IMR-90 (cell line): ENCODE results near the gene MUC21. TPM values are rescaled to one million over a fixed set of nuclear protein-coding genes. Genes with fewer than 3 reads are reported as not detected.
"Not testable (repeated sequence)": the region's sequence is repeated elsewhere in the genome, so short reads cannot be mapped to it uniquely, and the experiment has no call there.

Experiments
- ATAC-seq: fragments of 200-7000 bp; cut with Tn5 transposase; 2 replicates; pipeline ENCODE4 v1.9.1; 2020; ENCODE audit warnings: low read depth, mild to moderate bottlenecking, moderate library complexity
- BruUV-seq: library from RNA; stranded (reverse); fragments of 400-500 nt; replicated peaks from 2 replicates; lab custom pipeline; 2021; lab: Mats Ljungman, UMichigan
- CTCF ChIA-PET: fragments of 300-600 bp; formaldehyde crosslinking; extraction: SDS; loops from one replicate; lab custom pipeline; 2021; ENCODE audit warnings: antibody characterized with exemption; lab: Yijun Ruan, JAX
- POLR2A ChIA-PET: fragments of 300-600 bp; sonication (Branson Sonifier 250); formaldehyde crosslinking; loops from one replicate; lab custom pipeline; 2022; ENCODE audit warnings: antibody characterized with exemption; ENCODE audit not compliant: unreplicated experiment; lab: Charles Lee
- DNase-seq: peaks from one replicate; pipeline ENCODE4 v3.0.0; 2013
- H2AFZ ChIP-seq: replicated peaks from 2 replicates; pipeline ENCODE3; 2013; ENCODE audit warnings: low read length, mild to moderate bottlenecking; ENCODE audit not compliant: poor library complexity
- H2AK5ac ChIP-seq: 2 replicates; pipeline ENCODE4 v1.6.1; 2013; ENCODE audit warnings: low read depth, low read length, inconsistent platforms
- H2AK9ac ChIP-seq: replicated peaks from 2 replicates; pipeline ENCODE3; 2013; ENCODE audit warnings: mild to moderate bottlenecking, low read depth, low read length, moderate library complexity; ENCODE audit not compliant: poor library complexity
- H2BK120ac ChIP-seq: 2 replicates; pipeline ENCODE4 v1.6.1; 2013; ENCODE audit warnings: low read depth, low read length, inconsistent platforms
- H2BK15ac ChIP-seq: 3 replicates; pipeline ENCODE4 v1.6.1; 2013; ENCODE audit warnings: low read depth, low read length, inconsistent platforms
- H2BK20ac ChIP-seq: 2 replicates; pipeline ENCODE4 v1.6.1; 2013; ENCODE audit warnings: low read depth, mild to moderate bottlenecking, inconsistent platforms, low read length, moderate library complexity
- H2BK5ac ChIP-seq: 2 replicates; pipeline ENCODE4 v1.6.1; 2013; ENCODE audit warnings: mild to moderate bottlenecking, low read depth, low read length, inconsistent platforms; ENCODE audit not compliant: poor library complexity, severe bottlenecking
- H3K14ac ChIP-seq: replicated peaks from 2 replicates; pipeline ENCODE4 v1.6.1; 2013; ENCODE audit warnings: low read depth, low read length, inconsistent platforms
- H3K18ac ChIP-seq: 2 replicates; pipeline ENCODE4 v1.6.1; 2013; ENCODE audit warnings: low read depth, low read length, control low read depth
- H3K23ac ChIP-seq: 2 replicates; pipeline ENCODE4 v1.6.1; 2013; ENCODE audit warnings: low read depth, low read length, inconsistent platforms
- H3K27ac ChIP-seq: 2 replicates; pipeline ENCODE4 v1.5.1; 2013; ENCODE audit warnings: mild to moderate bottlenecking, control low read depth, low read length; ENCODE audit not compliant: insufficient read depth
- H3K27me3 ChIP-seq: 2 replicates; pipeline ENCODE4 v1.6.1; 2013; ENCODE audit warnings: low read length; ENCODE audit not compliant: control insufficient read depth, insufficient read depth
- H3K36me3 ChIP-seq: 2 replicates; pipeline ENCODE4 v1.6.1; 2013; ENCODE audit warnings: low read length, mixed read lengths; ENCODE audit not compliant: control insufficient read depth, insufficient read depth
- H3K4ac ChIP-seq: 2 replicates; pipeline ENCODE4 v1.6.1; 2013; ENCODE audit warnings: low read depth, low read length, inconsistent platforms
- H3K4me1 ChIP-seq: 2 replicates; pipeline ENCODE4 v1.6.1; 2013; ENCODE audit warnings: low read length, mixed read lengths; ENCODE audit not compliant: control insufficient read depth, insufficient read depth
- H3K4me2 ChIP-seq: 2 replicates; pipeline ENCODE4 v1.6.1; 2013; ENCODE audit warnings: low read depth, mild to moderate bottlenecking, control low read depth, low read length, moderate library complexity
- H3K4me3 ChIP-seq: 2 replicates; pipeline ENCODE4 v1.5.1; 2013; ENCODE audit warnings: low read depth, mild to moderate bottlenecking, control low read depth, low read length, moderate library complexity; ENCODE audit not compliant: insufficient read depth
- H3K56ac ChIP-seq: 2 replicates; pipeline ENCODE4 v1.6.1; 2013; ENCODE audit warnings: low read length, inconsistent platforms; ENCODE audit not compliant: insufficient read depth; ENCODE audit errors: extremely low read depth
- H3K79me1 ChIP-seq, 2 experiments: 2 replicates each; pipeline ENCODE4 v1.6.1; 2013; ENCODE audit warnings: low read length in 2 of 2, inconsistent platforms in 1 of 2, low read depth in 1 of 2
- H3K9ac ChIP-seq: 2 replicates; pipeline ENCODE4 v1.6.1; 2013; ENCODE audit warnings: low read depth, low read length, control low read depth
- H3K9me1 ChIP-seq: 2 replicates; pipeline ENCODE4 v1.6.1; 2013; ENCODE audit warnings: low read length, inconsistent platforms; ENCODE audit not compliant: insufficient read depth
- H3K9me3 ChIP-seq: 2 replicates; pipeline ENCODE4 v1.6.1; 2013; ENCODE audit warnings: low read length; ENCODE audit not compliant: control insufficient read depth, insufficient read depth
- H4K20me1 ChIP-seq: 2 replicates; pipeline ENCODE4 v1.6.1; 2013; ENCODE audit warnings: low read length, inconsistent platforms; ENCODE audit not compliant: insufficient read depth
- H4K5ac ChIP-seq: 2 replicates; pipeline ENCODE4 v1.6.1; 2013; ENCODE audit warnings: mild to moderate bottlenecking, low read depth, low read length, control low read depth
- H4K8ac ChIP-seq, 2 experiments: 2 replicates each; pipeline ENCODE4 v1.6.1; 2013; ENCODE audit warnings: low read depth in 2 of 2, low read length in 2 of 2, control low read depth in 1 of 2, inconsistent platforms in 1 of 2
- H4K91ac ChIP-seq: 2 replicates; pipeline ENCODE4 v1.6.1; 2013; ENCODE audit warnings: low read depth, low read length, inconsistent platforms; ENCODE audit not compliant: insufficient read depth
- WGBS, 2 experiments: methylation state at CpG; one replicate each; pipeline versions ENCODE4 v1.1.5 to v1.1.7; 2013; ENCODE audit warnings: missing lambda C conversion rate in 2 of 2; ENCODE audit not compliant: insufficient read length in 1 of 2; ENCODE audit errors: extremely low coverage in 2 of 2; 5-methylcytosine and 5-hydroxymethylcytosine counted together
- dilution Hi-C: fragments of 300-500 bp; cut with HindIII; formaldehyde crosslinking; loops from one replicate; pipeline ENCODE4 v1.14.3; 2018; ENCODE audit warnings: low sequenced_read_pairs; ENCODE audit not compliant: unreplicated experiment
- in situ Hi-C: fragments of 300-500 bp; cut with MboI; formaldehyde crosslinking; loops from 3 replicates; pipeline ENCODE4 v1.14.3; 2019; ENCODE audit warnings: low sequenced_read_pairs, inconsistent platforms, mixed read lengths
- intact Hi-C: fragments of 100-400 bp; cut with micrococcal nuclease; formaldehyde crosslinking; loops from 2 replicates; pipeline ENCODE4 v1.10.0; 2022
- polyA plus RNA-seq, 3 experiments: library from polyadenylated mRNA; depleted of rRNA; stranded (reverse); fragments of >200 nt; gene quantifications; 2 replicates each; pipeline ENCODE4 v1.2.3, GENCODE V29; 2012; ENCODE audit warnings: low replicate concordance in 1 of 3
- total RNA-seq: library from RNA; depleted of rRNA; stranded (reverse); fragments of >200 nt; gene quantifications from 2 replicates; pipeline ENCODE4 v1.2.3, GENCODE V29; 2012

The MUC21 gene
- total and polyA plus RNA-seq, 2 of the 4 experiments (the other 2 are of a cell fraction): not detected

- H3K9me1 ChIP-seq, dilution Hi-C loops: not testable (repeated sequence)
Observed at GRCh38 chr6:31020631-31021255, 37.2 kb downstream of the MUC21 start.

DNA sequence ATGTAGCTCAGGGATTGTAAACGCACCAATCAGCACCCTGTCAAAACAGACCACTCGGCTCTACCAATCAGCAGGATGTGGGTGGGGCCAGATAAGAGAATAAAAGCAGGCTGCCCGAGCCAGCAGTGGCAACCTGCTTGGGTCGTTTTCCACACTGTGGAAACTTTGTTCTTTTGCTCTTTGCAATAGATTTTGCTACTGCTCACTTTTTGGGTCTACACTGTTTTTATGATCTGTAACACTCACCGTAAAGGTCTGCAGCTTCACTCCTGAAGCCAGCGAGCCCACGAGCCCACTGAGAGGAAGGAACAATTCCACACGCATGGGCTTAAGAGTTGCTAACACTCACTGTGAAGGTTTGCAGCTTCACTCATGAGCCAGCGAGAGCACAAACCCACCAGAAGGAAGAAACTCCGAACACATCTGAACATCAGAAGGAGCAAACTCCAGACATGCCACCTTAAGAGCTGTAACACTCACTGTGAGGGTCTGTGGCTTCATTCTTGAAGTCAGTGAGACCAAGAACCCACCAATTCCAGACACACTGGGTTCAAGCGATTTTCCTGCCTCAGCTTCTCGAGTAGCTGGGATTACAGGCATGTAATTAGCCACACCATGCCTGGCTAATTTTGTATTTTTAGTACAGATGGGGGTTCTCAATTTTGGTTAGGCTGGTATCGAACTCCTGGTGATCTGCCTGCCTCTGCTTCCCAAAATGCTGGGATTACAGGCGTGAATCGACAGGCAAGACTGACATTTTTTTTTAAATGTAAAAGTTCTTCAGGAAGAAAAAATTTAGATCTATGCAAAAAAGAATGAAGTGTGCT is 38.4 kb downstream of the MUC21 start:
- in situ Hi-C loops, H4K20me1 ChIP-seq, H3K4me2 ChIP-seq, H2AK9ac ChIP-seq, H4K91ac ChIP-seq, H3K14ac ChIP-seq, POLR2A ChIA-PET, H3K27ac ChIP-seq, H2AFZ ChIP-seq, H3K36me3 ChIP-seq, H2BK15ac ChIP-seq, H2BK20ac ChIP-seq, BruUV-seq, H3K9me3 ChIP-seq, H3K79me1 ChIP-seq, dilution Hi-C loops, H4K5ac ChIP-seq, ATAC-seq, H3K9ac ChIP-seq, H2BK120ac ChIP-seq, H3K18ac ChIP-seq, H3K4me3 ChIP-seq, H2BK5ac ChIP-seq, H3K23ac ChIP-seq, H3K9me1 ChIP-seq, H4K8ac ChIP-seq, DNase-seq, CTCF ChIA-PET, H3K4ac ChIP-seq, H3K4me1 ChIP-seq, H3K56ac ChIP-seq, intact Hi-C loops, H2AK5ac ChIP-seq: not testable (repeated sequence)
- peaks cover 17% of the 10 kb centered on the region for H3K27me3 ChIP-seq
- no CpG with 5 or more reads among the region's 15 CpGs for WGBS, 2 experiments

More at GRCh38 chr6:31020631-31021255, 37.2 kb downstream of the MUC21 start:
- H3K9ac ChIP-seq, DNase-seq, H3K56ac ChIP-seq, H2BK5ac ChIP-seq, H2AK5ac ChIP-seq, H3K27ac ChIP-seq, H3K4me3 ChIP-seq, H3K4ac ChIP-seq, H3K4me2 ChIP-seq, H2BK20ac ChIP-seq, H2BK120ac ChIP-seq, H4K5ac ChIP-seq, H3K18ac ChIP-seq, H4K8ac ChIP-seq, BruUV-seq, H3K4me1 ChIP-seq, H3K23ac ChIP-seq, intact Hi-C loops, H2AFZ ChIP-seq, ATAC-seq, H2AK9ac ChIP-seq, H3K36me3 ChIP-seq, H3K79me1 ChIP-seq, POLR2A ChIA-PET, H3K9me3 ChIP-seq, H3K14ac ChIP-seq, H4K20me1 ChIP-seq, H2BK15ac ChIP-seq, H4K91ac ChIP-seq, in situ Hi-C loops, CTCF ChIA-PET: not testable (repeated sequence)
- H3K27me3 ChIP-seq: peaks cover 12% of the 10 kb centered on the region
- 80% methylated on average over 3 of the region's 36 CpGs; no CpG with 5 or more reads in 1 of the 2 experiments for WGBS, 2 experiments
